Kidney epithelial cell (primary cell): ENCODE measurements around the gene PLXNA4. TPM values are rescaled to one million over a fixed set of nuclear protein-coding genes. Genes with fewer than 3 reads are reported as not detected.

ENCODE experiments used
- DNase-seq: peaks from one replicate; pipeline ENCODE4 v3.0.0-alpha.2; 2010; ENCODE audit warnings: low read depth
- H3K27me3 ChIP-seq: 2 replicates; pipeline ENCODE4 v1.6.0; 2011; ENCODE audit warnings: low read length; ENCODE audit not compliant: control insufficient read depth, insufficient read depth
- H3K36me3 ChIP-seq: 2 replicates; pipeline ENCODE4 v1.5.1; 2011; ENCODE audit warnings: low read length; ENCODE audit not compliant: control insufficient read depth, insufficient read depth
- H3K4me3 ChIP-seq: 2 replicates; pipeline ENCODE4 v1.5.1; 2011; ENCODE audit warnings: low read depth, mild to moderate bottlenecking, control low read depth, low read length
- total RNA-seq: library from RNA; depleted of rRNA; stranded (reverse); fragments of >200 nt; gene quantifications from 2 replicates; pipeline ENCODE4 v1.2.3, GENCODE V29; 2015
- TF ChIP-seq, protein P1 (sequence below): IDR thresholded peaks from 2 replicates; pipeline ENCODE4 v1.5.1; 2011; ENCODE audit warnings: mild to moderate bottlenecking, moderate library complexity, low read length, control low read depth, inconsistent platforms; ENCODE audit not compliant: insufficient read depth, poor library complexity, severe bottlenecking

The PLXNA4 gene
- total RNA-seq, 1 donor from 2014 or later: 5.9 TPM

DNA sequence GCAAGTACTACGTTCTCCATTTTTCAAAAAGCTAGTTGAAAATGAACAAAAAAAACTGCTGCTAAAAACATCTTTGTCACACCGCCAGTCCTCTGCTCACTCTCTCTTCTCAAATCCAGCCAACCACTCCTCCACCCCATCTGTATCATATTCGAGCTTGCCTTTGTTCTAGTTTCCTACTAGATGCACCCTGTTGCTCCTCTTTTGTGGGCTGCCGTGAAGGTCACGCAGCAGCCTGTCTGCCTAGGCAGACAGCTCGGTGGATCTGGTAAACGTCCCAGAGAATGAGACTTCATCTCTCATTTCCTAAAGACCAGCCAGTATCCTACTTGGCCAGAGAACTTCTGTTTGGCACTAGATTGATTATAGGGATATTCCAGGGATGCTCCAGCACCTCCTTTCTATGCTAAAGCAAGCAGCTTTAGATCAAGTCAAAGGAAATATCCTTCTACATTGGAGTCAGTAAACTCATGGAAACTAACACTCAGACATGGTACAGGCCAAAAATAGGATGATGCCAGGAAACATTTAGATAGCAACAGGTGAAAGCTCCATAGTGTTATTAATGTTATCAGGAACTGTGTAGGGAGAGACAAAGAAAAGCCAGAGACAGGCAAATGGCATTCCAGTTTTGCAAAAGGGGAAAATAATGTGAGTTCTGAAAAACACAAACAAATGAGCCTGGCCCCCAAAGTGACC, 8.7 kb upstream of the PLXNA4 start:
- H3K27me3 ChIP-seq: no peaks in the 10 kb centered on the region
- TF ChIP-seq, protein P1, sequence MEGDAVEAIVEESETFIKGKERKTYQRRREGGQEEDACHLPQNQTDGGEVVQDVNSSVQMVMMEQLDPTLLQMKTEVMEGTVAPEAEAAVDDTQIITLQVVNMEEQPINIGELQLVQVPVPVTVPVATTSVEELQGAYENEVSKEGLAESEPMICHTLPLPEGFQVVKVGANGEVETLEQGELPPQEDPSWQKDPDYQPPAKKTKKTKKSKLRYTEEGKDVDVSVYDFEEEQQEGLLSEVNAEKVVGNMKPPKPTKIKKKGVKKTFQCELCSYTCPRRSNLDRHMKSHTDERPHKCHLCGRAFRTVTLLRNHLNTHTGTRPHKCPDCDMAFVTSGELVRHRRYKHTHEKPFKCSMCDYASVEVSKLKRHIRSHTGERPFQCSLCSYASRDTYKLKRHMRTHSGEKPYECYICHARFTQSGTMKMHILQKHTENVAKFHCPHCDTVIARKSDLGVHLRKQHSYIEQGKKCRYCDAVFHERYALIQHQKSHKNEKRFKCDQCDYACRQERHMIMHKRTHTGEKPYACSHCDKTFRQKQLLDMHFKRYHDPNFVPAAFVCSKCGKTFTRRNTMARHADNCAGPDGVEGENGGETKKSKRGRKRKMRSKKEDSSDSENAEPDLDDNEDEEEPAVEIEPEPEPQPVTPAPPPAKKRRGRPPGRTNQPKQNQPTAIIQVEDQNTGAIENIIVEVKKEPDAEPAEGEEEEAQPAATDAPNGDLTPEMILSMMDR: no peak
- no peak for DNase-seq
- no peaks in the 10 kb centered on the region for H3K36me3 ChIP-seq
- H3K4me3 ChIP-seq: no peak overlapping the region

DNA sequence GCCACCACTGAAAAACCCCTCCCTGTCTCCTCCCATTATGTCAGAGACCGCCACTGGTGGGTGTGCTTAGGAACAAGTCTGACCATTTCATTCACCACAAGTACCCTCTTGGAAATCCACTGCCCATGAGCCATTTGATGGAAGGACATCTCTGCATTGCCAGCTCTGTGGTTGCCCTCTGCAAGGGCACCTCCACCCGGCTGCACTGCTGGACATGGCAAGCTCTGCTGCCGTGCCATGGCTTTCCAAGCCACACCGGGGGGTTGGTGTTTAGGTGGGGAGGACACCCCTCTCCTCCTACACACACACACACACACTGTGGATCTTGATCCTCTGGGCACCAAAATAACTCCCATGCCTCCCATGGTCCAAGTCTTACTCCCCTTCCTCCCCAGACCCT, 5.2 kb upstream of the PLXNA4 start:
- Histone ChIP-seq H3K36me3 (no peaks in the 10 kb centered on the region), H3K27me3 (peaks cover 16% of the 10 kb centered on the region), H3K4me3 (no peak overlapping the region)
- no peak for DNase-seq
- TF ChIP-seq, protein P1: no peak

DNA sequence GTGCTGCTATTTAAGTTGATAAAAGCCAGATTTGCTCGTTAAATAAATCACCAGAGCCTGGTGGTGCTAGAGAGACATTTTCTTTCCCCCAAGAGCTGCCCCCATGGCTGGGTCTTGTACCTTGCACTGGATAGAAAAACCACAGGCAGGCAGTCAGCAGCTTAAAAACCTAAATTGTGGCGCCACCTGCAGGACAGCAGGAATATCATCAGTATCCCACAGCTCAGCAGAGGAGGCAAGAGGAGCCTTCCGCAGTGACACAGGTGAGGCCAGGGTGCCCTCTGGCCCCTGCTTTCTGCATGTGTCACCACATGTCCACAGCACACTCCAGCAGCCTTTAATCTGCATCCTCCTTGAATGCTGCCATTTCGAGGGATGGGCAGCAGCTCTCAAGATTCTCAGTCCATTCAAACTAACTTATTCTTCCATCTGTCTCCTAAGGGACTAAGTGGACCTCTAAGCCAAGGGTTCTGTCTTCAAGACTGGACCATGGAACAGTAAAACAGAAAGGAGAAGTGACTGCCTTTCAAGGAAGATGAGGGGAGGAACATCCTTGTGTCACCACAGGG, 4.5 kb upstream of the PLXNA4 start:
- Histone ChIP-seq H3K27me3 (peaks cover 23% of the 10 kb centered on the region), H3K4me3 (no peak overlapping the region), H3K36me3 (no peaks in the 10 kb centered on the region)
- TF ChIP-seq, protein P1: peak; percentile 80
- DNase-seq: peak; percentile 37

DNA sequence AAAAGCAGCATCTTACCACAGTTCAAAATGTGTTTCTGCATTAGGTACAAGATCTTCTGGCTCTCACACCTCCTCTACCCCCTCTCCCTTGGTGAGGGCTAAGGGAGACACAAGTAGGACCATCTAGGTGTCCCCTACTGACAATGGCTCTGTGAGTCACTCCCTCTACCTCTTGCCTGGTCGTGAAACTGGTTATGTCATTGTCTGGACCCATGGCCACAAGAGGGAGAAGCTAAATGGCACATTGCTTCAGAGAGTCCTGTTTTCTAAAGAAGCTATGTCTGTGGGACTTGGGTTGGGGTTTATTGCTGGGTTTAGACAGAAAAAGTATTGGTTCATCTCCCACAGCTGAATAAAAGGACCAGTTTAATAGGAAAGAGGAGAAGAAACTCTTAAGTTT, 4.0 kb upstream of the PLXNA4 start:
- Histone ChIP-seq H3K27me3 (peaks cover 28% of the 10 kb centered on the region), H3K4me3 (no peak overlapping the region), H3K36me3 (no peaks in the 10 kb centered on the region)
- TF ChIP-seq, protein P1: no peak
- DNase-seq: no peak

DNA sequence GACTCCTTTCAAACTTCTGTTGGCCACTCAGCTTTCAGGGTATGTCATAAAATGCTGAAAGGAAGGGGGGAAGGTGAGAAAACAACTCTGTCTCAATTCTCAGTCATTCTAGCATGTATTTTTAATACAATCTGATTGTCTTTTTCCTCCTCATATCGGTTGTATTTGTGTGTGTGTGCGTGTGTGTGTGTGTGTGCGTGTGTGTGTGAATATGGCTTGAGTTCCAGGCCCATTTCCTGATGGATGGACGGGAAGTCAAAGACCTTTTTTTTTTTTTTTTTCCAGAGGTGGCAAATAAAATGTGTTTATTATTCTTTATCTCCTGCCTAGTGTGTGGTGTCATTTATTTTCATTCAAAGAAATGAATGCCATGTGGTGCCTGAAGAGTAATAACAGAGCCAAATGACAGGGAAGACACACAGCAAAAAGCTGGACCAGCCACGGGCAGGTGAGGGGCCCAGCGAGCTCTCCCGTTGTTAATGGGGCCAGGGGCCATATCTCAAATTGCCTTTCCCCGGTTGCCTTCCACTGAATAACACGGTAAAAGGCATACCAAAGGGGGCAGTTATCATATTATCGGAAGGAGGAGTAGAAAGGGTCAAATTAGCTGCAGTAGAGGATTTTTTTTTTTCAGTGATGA, 3.1 kb upstream of the PLXNA4 start:
- TF ChIP-seq, protein P1: no peak
- peaks cover 37% of the 10 kb centered on the region for H3K27me3 ChIP-seq
- DNase-seq: no peak
- H3K36me3 ChIP-seq: no peaks in the 10 kb centered on the region
- no peak overlapping the region for H3K4me3 ChIP-seq
